ENCODE results near the gene ZBTB7B. TPM values are rescaled to one million over a fixed set of nuclear protein-coding genes. Genes with fewer than 3 reads are reported as not detected.

The ZBTB7B gene
- total and polyA plus RNA-seq, 2 donors from 2014 or later: 20.1 to 68.7 TPM

- Histone ChIP-seq H3K27me3 (ENCODE audit: control insufficient read depth, insufficient read depth, low read length) (no peaks in the 10 kb centered on the region), H3K4me3 (ENCODE audit: low read length in 3 of 3) (no peak overlapping the region), H3K9ac (ENCODE audit: low read length in 3 of 3) (no peak overlapping the region), H3K36me3 (ENCODE audit: control insufficient read depth in 2 of 3, insufficient read depth in 3 of 3, low read length in 3 of 3) (no peaks in the 10 kb centered on the region), H3K4me1 (ENCODE audit: control insufficient read depth in 2 of 3, insufficient read depth in 2 of 3, low read depth in 1 of 3, low read length in 3 of 3) (peaks cover 0 to 38% (median 12%) of the 10 kb centered on the region in 3 donors), H3K27ac (ENCODE audit: low read depth in 2 of 2, low read length in 2 of 2) (no peak overlapping the region), H3K9me3 (ENCODE audit: control insufficient read depth in 2 of 3, insufficient read depth in 1 of 3, low read length in 3 of 3) (no peaks in the 10 kb centered on the region)
- no peak for DNase-seq
- FAIRE-seq: no peak
- no peak for TF ChIP-seq CTCF (IDR thresholded peaks at IDR 0.05; ENCODE audit: borderline replicate concordance, extremely low read depth, insufficient read depth)
- intact Hi-C loops (cut with DNase I): no loop called here
Observed at GRCh38 chr1:155012776-155013602, 10.4 kb downstream of the ZBTB7B start.

- Histone ChIP-seq H3K9ac (ENCODE audit: low read length in 3 of 3) (no peak overlapping the region), H3K9me3 (ENCODE audit: control insufficient read depth in 2 of 3, insufficient read depth in 1 of 3, low read length in 3 of 3) (no peaks in the 10 kb centered on the region), H3K4me1 (ENCODE audit: control insufficient read depth in 2 of 3, insufficient read depth in 2 of 3, low read depth in 1 of 3, low read length in 3 of 3) (peaks cover 0 to 35% (median 9%) of the 10 kb centered on the region in 3 donors), H3K27ac (ENCODE audit: low read depth in 2 of 2, low read length in 2 of 2) (no peak overlapping the region), H3K36me3 (ENCODE audit: control insufficient read depth in 2 of 3, insufficient read depth in 3 of 3, low read length in 3 of 3) (no peaks in the 10 kb centered on the region), H3K4me3 (ENCODE audit: low read length in 3 of 3) (no peak overlapping the region), H3K27me3 (ENCODE audit: control insufficient read depth, insufficient read depth, low read length) (no peaks in the 10 kb centered on the region)
- no peak for DNase-seq
- intact Hi-C loops (cut with DNase I): no loop called here
- TF ChIP-seq CTCF (IDR thresholded peaks at IDR 0.05; ENCODE audit: borderline replicate concordance, extremely low read depth, insufficient read depth): no peak
- FAIRE-seq: no peak
Observed at GRCh38 chr1:155013632-155014031, 11.0 kb downstream of the ZBTB7B start.

GRCh38 chr1:155014709-155015508, 12.3 kb downstream of the ZBTB7B start:
- H3K27me3 ChIP-seq (ENCODE audit: control insufficient read depth, insufficient read depth, low read length): no peaks in the 10 kb centered on the region
- H3K4me3 ChIP-seq (ENCODE audit: low read length in 3 of 3): no peak overlapping the region
- no peaks in the 10 kb centered on the region for H3K9me3 ChIP-seq (ENCODE audit: control insufficient read depth in 2 of 3, insufficient read depth in 1 of 3, low read length in 3 of 3)
- H3K36me3 ChIP-seq (ENCODE audit: control insufficient read depth in 2 of 3, insufficient read depth in 3 of 3, low read length in 3 of 3): no peaks in the 10 kb centered on the region
- TF ChIP-seq CTCF (IDR thresholded peaks at IDR 0.05; ENCODE audit: borderline replicate concordance, extremely low read depth, insufficient read depth): no peak
- intact Hi-C loops (cut with DNase I): no loop called here
- peak in 2 of 5 donors; percentile 44 to 72 for DNase-seq
- H3K27ac ChIP-seq (ENCODE audit: low read depth in 2 of 2, low read length in 2 of 2): no peak overlapping the region
- peaks cover 0 to 38% (median 9%) of the 10 kb centered on the region in 3 donors for H3K4me1 ChIP-seq (ENCODE audit: control insufficient read depth in 2 of 3, insufficient read depth in 2 of 3, low read depth in 1 of 3, low read length in 3 of 3)
- no peak for FAIRE-seq
- no peak overlapping the region for H3K9ac ChIP-seq (ENCODE audit: low read length in 3 of 3)
